Measurements from ENCODE around the gene CENPA.

The CENPA gene

DNA sequence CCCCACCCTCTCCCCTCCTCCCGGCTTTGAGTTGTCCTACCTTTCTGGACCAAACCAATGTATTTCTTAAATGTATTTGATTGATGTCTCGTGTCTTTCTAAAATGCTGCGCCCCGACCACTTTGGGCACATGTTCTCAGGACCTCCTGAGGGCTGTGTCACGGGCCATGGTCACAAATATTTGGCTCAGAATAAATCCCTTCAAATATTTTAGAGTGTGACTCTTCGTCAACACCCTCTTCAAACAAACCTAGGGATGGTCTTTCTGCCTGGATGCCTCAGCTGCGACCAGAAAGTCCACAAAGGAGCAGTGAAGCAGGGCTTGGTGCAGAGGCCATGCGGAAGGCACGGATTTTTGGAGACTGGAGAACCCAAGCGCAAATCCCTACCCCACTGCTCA is 22.8 kb upstream of the CENPA start:
- DNase-seq: no peak

DNA sequence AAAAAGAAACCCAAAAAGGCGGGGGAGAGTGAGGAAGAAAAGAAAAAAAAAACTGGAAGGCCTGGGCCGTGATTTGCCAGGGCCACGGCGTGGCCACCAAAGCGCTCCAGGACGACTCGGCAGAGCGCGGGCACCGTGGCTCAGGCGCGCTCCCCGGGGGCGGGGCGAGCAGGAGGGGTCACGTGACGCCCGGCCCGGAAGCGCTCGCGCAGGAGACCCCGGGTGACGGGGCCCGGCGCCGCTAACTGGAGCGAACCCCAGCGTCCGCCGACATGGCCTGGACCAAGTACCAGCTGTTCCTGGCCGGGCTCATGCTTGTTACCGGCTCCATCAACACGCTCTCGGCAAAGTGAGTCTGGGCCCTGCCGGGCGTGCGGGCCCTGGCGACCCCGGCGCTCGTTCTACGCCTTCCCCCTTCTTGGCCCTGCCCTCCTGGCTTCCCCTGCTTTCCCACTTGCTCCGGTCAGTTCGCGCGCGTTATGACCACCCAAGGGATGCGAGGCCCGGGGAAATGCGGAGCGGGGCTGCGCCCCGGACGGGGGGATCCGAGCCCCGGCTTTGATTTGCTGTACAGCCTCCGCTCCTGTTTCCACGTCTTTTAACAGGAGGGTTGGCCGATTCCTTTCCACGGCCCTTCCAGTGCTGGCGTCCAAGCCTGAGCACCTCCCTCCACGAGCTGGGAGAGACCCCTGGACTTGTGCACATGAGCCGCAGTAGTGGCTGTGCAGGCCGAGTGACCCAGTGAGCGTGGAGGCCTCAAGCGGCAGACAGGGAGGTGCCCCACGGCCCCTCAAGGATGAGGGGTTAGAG is 21.6 kb upstream of the CENPA start, which contains the start of gene SLC35F6:
TSS of gene SLC35F6 (plus strand) at position 207 of the 810 bp plus-strand sequence. CDS start at position 273, 66 bp downstream.
- peak; percentile 56 for DNase-seq

- no peak for DNase-seq
These were observed 20.9 kb upstream of the CENPA start for GRCh38 chr2:26764906-26765305.

- DNase-seq: no peak
These were observed 20.2 kb upstream of the CENPA start for GRCh38 chr2:26765475-26766200.

- DNase-seq: no peak
These were observed 18.7 kb upstream of the CENPA start for GRCh38 chr2:26767129-26767528.

DNA sequence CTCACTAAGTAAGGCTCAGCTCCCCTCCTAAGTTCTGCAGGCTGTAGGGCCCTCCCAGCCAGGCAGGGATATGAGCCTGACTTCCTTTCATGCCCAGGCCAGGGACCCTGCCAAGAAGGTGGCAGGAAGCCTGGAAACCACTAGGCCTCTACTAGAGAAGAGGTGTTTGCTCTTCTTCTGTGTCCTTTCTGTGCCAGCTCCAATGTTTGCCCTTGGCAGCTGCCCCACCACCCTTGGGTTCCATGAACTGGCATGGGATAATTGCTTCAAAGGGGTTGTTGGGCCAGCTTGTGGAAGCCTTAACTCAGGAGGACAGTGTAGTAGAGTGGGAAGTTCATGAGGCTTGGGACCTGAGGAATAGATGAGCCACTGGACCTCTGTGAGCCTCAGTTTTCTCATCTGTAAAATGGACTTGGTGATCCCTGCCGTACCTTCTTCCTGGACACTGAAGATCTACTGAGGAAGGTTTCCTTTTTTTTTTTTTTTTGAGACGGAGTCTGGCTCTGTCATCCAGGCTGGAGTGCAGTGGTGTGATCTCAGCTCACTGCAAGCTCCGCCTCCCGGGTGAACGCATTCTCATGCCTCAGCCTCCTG is 17.9 kb upstream of the CENPA start:
- no peak for DNase-seq

DNA sequence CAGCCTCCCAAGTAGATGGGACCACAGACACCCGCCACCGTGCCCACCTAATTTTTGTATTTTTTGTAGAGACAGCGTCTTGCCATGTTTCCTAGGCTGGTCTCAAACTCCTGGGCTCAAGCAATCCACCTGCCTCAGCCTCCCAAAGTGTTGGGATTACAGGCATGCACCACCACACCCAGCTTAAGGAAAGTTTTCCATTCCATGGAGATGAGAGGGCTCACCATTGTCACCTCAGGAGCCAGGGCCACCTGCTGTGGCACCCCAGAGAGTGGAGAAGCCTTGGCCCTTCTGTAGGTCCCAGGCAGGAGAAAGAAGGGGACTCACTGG is 17.1 kb upstream of the CENPA start:
- DNase-seq: no peak

DNA sequence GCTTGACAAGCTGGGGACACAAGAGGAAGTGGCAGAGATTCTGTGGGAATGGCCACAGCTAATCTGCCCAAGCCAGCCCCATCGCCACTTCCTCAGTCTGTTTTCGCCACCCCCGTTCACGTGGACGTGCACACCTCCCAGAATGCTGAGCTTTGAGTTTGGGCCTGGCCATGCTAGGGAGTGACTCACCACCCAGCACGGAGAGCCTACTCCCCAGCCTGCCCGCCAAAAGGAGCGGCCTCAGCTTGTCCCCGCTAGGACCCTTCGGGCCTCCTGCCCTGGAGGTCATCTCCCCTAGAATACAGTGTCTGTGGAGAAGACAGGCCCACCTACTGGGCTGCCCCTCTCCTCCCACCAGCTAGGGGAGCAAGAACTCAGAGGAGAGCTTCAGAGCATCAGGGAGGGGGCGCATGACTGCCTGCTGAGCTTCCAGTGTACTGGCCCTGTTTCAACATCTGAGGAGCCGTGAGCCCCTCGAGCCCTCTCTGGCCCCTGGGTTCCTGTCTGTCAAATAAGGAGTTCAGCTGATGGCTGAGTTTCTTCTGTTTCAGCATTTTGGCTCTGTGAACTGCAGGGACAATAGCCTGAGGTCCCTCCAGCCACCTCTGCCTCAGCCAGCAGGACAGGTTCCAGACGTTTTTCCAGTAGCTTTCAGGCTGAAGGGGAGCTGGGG is 16.6 kb upstream of the CENPA start:
- no peak for DNase-seq

DNA sequence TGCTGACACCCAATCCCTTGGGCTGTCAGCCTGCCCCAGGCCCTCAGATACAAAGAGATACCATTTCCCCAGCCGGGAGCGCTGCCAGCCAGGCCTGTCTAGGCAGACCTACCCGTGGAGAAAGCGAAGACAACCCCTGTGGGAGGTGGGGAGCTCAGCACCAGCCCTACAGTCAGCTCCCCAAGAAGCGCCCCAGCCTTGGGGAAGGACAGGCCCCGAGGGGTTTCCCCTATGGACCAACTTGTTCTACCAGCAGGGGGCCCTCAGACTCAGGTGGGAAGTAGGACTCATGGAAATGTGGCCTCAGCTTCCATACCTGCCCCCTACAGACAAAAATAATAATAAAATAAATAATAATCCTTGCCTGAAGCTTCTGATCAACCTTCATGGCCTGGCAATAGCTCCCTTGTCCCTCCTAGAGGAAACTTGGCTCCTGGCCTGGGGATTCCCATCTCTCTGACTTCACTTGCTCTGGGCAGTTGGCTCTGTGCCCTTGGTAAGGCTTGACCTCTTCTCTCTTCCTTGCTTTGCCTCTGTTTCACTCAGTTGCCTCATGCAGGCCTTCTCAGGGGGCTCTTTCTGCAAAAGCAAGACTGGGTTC is 14.8 kb upstream of the CENPA start:
- no peak for DNase-seq

DNA sequence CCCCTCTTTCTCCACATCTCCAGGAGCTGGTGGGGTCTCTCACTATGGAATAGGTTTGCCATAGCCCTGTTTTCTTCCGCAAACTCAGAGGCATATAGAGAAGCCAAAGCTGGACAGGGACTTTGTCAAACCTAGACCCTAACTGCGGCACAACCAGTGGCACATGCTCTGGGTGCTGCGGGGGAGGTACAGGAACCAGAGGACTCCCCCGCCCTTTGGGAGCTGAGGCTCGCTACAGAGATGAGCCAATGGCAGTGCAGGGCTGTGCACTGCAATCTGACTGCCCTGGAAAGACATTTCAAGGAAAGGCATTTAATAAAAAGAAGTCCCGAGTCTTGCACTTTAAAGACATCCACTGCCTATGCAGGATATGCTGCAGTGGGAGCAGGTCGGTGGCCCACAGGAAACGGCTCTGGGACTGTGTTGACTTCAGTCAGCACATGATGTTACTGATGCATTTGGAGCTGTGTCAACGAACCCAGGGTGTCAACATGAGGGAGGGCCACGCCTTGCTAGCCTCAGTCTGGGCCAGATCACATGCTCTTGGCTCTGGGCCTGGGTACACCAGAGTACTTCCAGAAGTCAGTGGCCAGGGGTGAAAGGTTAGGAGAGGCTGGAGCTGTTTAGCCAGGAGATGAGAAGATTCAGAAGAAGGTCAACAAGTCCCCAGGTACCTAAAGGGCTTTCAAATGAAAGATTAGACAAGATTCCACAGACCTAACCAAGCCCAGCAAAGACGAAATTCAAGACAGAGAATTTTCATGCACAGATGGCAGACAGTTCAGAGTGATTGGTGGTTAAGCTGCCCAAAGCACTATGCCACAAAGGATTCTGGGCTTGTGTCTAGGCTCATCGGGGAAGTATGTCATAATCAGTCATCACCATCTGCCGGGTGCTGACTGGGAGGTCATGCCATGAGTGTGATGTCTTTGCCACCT is 13.5 kb upstream of the CENPA start:
- DNase-seq: no peak

GRCh38 chr2:26776195-26776800 is 9.6 kb upstream of the CENPA start:
- DNase-seq: no peak

GRCh38 chr2:26778098-26778497 is 7.8 kb upstream of the CENPA start:
- no peak for DNase-seq

- DNase-seq: no peak
These were observed 7.3 kb upstream of the CENPA start for GRCh38 chr2:26778507-26778906.

DNA sequence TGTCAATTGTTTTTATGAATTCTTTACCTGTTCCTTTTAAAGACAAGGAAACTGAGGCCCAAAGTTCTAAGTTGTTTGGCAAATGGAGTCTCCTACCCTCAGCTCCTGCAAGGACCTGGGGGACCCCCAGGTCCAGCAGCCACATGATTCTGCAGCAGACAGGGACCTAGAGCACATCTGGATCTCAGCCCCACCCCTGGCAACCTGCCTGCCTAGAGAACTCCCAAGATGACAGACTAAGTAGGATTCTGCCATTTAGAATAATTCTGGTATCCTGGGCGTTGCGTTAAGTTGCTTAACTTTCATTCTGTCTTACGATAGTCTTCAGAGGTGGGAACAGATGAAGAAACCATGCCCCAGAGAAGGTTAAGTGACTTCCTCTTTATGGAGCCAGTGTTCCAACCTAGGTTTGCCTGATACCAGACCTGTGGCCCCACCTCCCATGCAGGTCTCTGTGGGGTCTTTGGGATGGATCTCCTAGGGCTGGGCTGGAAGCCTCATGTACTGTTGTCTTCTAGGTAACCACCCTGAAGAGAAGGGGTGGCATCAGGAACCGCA is 5.6 kb upstream of the CENPA start:
- no peak for DNase-seq

DNA sequence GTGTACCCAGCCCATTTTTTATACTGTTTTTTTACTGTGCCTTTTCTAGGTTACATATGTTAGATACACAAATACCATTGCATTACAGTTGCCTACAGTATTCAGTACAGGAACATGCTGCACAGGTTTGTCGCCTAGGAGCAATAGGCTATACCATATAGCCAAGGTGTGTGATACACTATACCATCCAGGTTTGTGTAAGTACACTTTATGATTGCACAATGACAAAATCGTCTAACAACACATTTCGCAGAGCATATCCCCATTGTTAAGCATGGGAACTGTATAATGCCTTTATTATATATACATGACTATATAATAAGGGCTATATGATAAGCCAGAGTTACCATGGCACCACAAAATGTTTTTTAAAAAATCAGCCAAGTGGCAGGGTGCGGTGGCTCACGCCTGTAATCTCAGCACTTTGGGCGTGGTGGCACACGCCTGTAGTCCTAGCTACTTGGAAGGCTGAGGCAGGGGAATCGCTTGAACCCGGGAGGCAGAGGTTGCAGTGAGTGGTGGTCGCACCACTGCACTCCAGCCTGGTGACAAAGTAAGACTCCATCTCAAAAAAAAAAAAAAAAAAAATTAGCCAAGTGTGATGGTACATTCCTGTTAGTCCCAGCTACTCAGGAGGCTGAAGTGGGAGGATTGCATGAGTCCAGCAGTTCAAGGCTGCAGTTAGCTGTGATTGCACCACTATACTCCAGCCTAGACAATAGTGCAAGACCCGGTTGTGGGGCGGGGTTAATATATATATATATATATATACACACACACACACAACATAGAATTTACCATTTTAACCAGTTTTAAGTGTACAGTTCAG is 2.8 kb upstream of the CENPA start:
- DNase-seq: no peak

GRCh38 chr2:26784570-26785234 is 1.2 kb upstream of the CENPA start:
- no peak for DNase-seq

DNA sequence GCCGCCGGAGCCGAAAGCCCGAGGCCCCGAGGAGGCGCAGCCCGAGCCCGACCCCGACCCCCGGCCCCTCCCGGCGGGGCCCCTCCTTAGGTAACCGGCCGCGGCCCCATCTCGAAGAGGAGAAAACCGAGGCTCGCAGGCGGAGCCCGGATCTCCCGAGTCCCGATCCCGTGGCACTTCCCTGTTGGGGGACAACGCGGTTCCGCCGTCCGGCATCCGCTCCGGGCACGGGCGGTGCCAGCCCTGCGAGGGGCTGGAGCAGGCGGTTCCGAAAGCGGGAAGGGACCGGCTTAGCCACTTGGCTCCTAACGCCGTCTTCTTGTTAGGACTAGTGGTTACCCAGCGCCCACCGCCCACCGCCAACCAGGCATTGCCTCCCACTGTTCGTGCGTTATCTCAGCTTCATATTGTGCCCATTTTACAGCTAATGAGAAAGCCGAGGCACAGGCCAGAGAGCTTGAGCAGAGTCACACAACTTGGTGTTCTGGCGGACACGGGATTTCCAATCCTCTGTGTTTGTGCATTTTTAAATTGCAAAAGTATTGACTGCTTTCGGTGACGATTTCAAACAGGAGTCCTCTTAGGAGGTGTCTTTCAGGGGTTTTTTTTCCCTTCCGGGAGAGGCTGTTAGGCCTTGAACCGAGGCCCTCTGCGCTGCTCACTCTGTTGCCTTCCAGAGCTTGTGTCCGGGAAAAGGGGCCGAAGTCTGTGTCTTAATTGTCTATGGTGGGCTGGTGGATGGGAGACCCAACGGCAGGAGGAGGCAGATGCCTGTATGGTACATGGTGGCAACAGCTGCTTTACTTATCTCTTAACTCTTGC is 562 bp downstream of the CENPA start:
- peak; percentile 22 for DNase-seq

DNA sequence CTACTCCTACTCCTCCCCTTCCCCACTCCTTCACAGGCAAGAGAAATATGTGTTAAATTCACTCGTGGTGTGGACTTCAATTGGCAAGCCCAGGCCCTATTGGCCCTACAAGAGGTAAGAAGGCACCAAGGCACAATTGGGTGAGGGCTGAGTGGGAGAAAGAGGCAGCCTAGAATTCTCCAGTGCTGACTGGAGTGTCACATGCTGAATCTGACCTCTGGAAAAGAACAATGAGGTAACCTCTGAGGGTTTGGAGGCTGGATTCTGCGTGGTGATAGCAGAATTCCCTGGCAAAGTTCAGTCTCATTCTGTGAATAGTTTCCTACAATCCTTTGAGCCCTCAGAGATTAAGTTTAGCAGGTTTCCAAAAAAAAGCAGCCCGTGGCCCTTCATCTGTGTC is 6.9 kb downstream of the CENPA start:
- no peak for DNase-seq

- no peak for DNase-seq
These were observed 7.7 kb downstream of the CENPA start for GRCh38 chr2:26793518-26793917.
